HepG2 (cell line): ENCODE results near the gene PLK3. TPM values are rescaled to one million over a fixed set of nuclear protein-coding genes. Genes with fewer than 3 reads are reported as not detected.

Source experiments
- ARNTL ChIP-seq: sonication (generic); formaldehyde crosslinking; IDR thresholded peaks from 2 replicates; pipeline ENCODE4 v1.4.0; 2020; ENCODE audit warnings: mild to moderate bottlenecking, missing genetic modification reagents
- CEBPG ChIP-seq: IDR thresholded peaks from 2 replicates; pipeline ENCODE4 v1.6.1; 2016
- DR1 ChIP-seq: sonication (generic); formaldehyde crosslinking; IDR thresholded peaks from 2 replicates; pipeline ENCODE4 v1.8.0; 2021; ENCODE audit warnings: mild to moderate bottlenecking, missing genetic modification reagents, inconsistent platforms
- HCFC1 ChIP-seq: fragments of 150-350 bp; IDR thresholded peaks from 2 replicates; pipeline ENCODE4 v1.6.1; 2014; ENCODE audit warnings: low read depth, low read length
- HOXA3 ChIP-seq: sonication (generic); formaldehyde crosslinking; IDR thresholded peaks from 2 replicates; pipeline ENCODE4 v1.5.0; 2020; ENCODE audit warnings: missing genetic modification reagents
- LRRFIP1 ChIP-seq: sonication (generic); formaldehyde crosslinking; conservative IDR thresholded peaks from 2 replicates; pipeline ENCODE4 v1.4.0; 2020; ENCODE audit warnings: missing genetic modification reagents
- MAX ChIP-seq: IDR thresholded peaks from 2 replicates; pipeline ENCODE4 v1.6.1; 2012; ENCODE audit warnings: inconsistent platforms
- PAF1 ChIP-seq: IDR thresholded peaks from 2 replicates; pipeline ENCODE4 v1.6.1; 2016; ENCODE audit warnings: missing genetic modification reagents, missing compliant biosample characterization
- SMARCE1 ChIP-seq: fragments of 450-650 bp; IDR thresholded peaks from 2 replicates; pipeline ENCODE4 v1.6.1; 2017; ENCODE audit warnings: borderline replicate concordance
- SYNCRIP ChIP-seq: fragments of 200-400 bp; formaldehyde crosslinking; IDR thresholded peaks from 2 replicates; pipeline ENCODE4 v1.6.1; 2018; ENCODE audit warnings: mild to moderate bottlenecking, low read depth, low read length; ENCODE audit not compliant: insufficient read depth
- THAP8 ChIP-seq: sonication (generic); formaldehyde crosslinking; IDR thresholded peaks from 2 replicates; pipeline ENCODE4 v1.5.1; 2020; ENCODE audit warnings: missing genetic modification reagents, mild to moderate bottlenecking, borderline replicate concordance
- U2AF1 ChIP-seq: fragments of 200-400 bp; formaldehyde crosslinking; optimal IDR thresholded peaks from 2 replicates; pipeline ENCODE3; 2017; ENCODE audit warnings: mild to moderate bottlenecking, low read depth, low read length
- ZBTB4 ChIP-seq: sonication (generic); formaldehyde crosslinking; IDR thresholded peaks from 2 replicates; pipeline ENCODE4 v1.4.0; 2020; ENCODE audit warnings: missing genetic modification reagents, mild to moderate bottlenecking, borderline replicate concordance
- ZNF335 ChIP-seq: sonication (generic); formaldehyde crosslinking; IDR thresholded peaks from 2 replicates; pipeline ENCODE4 v1.4.0; 2020; ENCODE audit warnings: missing genetic modification reagents
- ZNF646 ChIP-seq: sonication (generic); formaldehyde crosslinking; IDR thresholded peaks from 2 replicates; pipeline ENCODE4 v1.9.0; 2021; ENCODE audit warnings: mild to moderate bottlenecking, missing genetic modification reagents
- ZNF766 ChIP-seq: sonication (generic); formaldehyde crosslinking; IDR thresholded peaks from 2 replicates; pipeline ENCODE4 v1.5.0; 2020; ENCODE audit warnings: missing genetic modification reagents, borderline replicate concordance
- ZNF780A ChIP-seq: sonication (generic); formaldehyde crosslinking; IDR thresholded peaks from 2 replicates; pipeline ENCODE4 v1.8.0; 2022; ENCODE audit warnings: mild to moderate bottlenecking, missing genetic modification reagents, moderate library complexity
- polyA plus RNA-seq, 8 experiments: library from polyadenylated mRNA; depleted of rRNA in 3 of 8; stranded (reverse) in 7 of 8; unstranded in 1 of 8; fragments of >200 nt; fragmentation: Illumina TruSeq in 4 of 8; extraction: Trizol in 4 of 8; gene quantifications; 2 replicates each; pipeline versions ENCODE4 v1.2.1 to v1.2.3, GENCODE V29; 2011 to 2016; ENCODE audit warnings: low read depth in 4 of 8, missing spikeins in 1 of 8, mixed read lengths in 1 of 8; ENCODE audit not compliant: insufficient read depth in 1 of 8
- total RNA-seq, 5 experiments: library from RNA; depleted of rRNA; stranded (reverse); fragments of >200 nt; fragmentation: Illumina TruSeq; extraction: Trizol; gene quantifications; 2 replicates each; pipeline ENCODE4 v1.2.3, GENCODE V29; 2016; ENCODE audit warnings: low read depth in 1 of 5

PLK3 gene
- total and polyA plus RNA-seq, 2 of the 13 experiments (the other 11 are each of a cell fraction or from before 2014, with no cell fraction given): 9.8 to 16.9 TPM

DNA sequence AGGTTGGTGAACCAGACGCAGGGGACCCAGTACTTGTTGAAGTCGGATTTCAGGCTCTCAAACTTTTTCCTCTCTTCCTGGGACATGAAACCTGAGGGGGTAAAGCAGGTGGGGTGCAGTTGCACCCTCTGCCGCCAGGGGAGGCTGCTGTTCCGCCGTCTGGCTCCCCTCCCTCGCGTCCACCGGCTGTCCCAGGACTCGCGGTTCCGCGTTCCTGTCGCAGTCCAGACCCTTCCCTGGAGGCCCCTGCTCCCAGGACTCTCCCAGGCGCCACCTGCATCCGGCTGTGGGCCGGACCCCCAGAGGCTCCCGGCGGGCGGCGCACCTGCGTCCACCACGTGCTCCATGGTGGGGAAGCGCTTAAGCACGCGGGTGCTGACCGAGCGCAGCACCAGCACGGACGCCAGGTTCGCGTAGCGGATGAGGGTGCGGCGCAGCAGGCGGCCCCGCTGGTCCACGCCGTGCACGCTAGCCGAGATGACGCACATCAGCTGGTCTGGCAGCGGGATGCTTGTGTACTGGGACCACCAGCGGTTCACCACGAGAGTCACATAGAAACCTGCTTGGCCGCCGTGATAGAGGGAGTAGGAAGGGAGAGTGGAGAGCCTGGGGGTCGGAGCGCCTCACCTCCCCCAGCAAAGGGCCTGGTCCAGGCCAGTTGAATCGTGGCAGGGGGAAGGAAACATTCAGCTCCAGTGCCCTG, 13.9 kb upstream of the PLK3 start (continued):
- TF ChIP-seq HOXA3 (CRISPR knock-in tag): peak; percentile 80
- TF ChIP-seq CEBPG (CRISPR knock-in tag): no peak
- TF ChIP-seq ARNTL (CRISPR knock-in tag): no peak
- no peak for TF ChIP-seq ZNF780A
- peak; percentile 83 for TF ChIP-seq MAX
- TF ChIP-seq ZNF766 (CRISPR knock-in tag): no peak
- TF ChIP-seq HCFC1: no peak
- TF ChIP-seq SYNCRIP: no peak
- 0 out of 2 replicates have a peak, but pooled peaks have one; percentile 31 for TF ChIP-seq ZNF335
- TF ChIP-seq DR1 (CRISPR knock-in tag): no peak
- TF ChIP-seq THAP8 (CRISPR knock-in tag): no peak
- no peak for TF ChIP-seq PAF1 (CRISPR knock-in tag)
- peak; percentile 92; the same call in 1 of the 2 replicates for TF ChIP-seq ZBTB4
- no peak for TF ChIP-seq LRRFIP1 (CRISPR knock-in tag)
- no peak for TF ChIP-seq SMARCE1
- TF ChIP-seq U2AF1: no peak
- no peak for TF ChIP-seq ZNF646 (CRISPR knock-in tag)
